Thyroid gland (tissue), 4 donors: ENCODE data around the gene ZNF687. TPM values are rescaled to one million over a fixed set of nuclear protein-coding genes. Genes with fewer than 3 reads are reported as not detected.
"Not testable (repeated sequence)": the region's sequence is repeated elsewhere in the genome, so short reads cannot be mapped to it uniquely, and the experiment has no call there.

Experiments used
- DNase-seq, 2 donors: peaks; one replicate each; pipeline ENCODE4 v3.0.0-alpha.2; 2019
- H3K27ac ChIP-seq, 3 donors: fragments of 200-600 bp; sonication (generic); 1 replicate in 2 of 3; 2 replicates in 1 of 3; pipeline ENCODE4 v1.5.1; 2016 to 2019; ENCODE audit warnings: mild to moderate bottlenecking in 1 of 3, moderate library complexity in 1 of 3
- H3K27me3 ChIP-seq: fragments of 200-600 bp; sonication (generic); one replicate; pipeline ENCODE4 v1.5.1; 2019
- H3K36me3 ChIP-seq, 2 donors: fragments of 200-600 bp; sonication (generic); one replicate each; pipeline ENCODE4 v1.5.1; 2016 to 2019
- H3K4me1 ChIP-seq, 2 donors: fragments of 200-600 bp; sonication (generic); one replicate each; pipeline ENCODE4 v1.5.1; 2017 to 2019
- H3K4me3 ChIP-seq, 3 donors: fragments of 200-600 bp; sonication (generic); replicated peaks in 1 of 3; 1 replicate in 2 of 3; 2 replicates in 1 of 3; pipeline ENCODE4 v1.5.1; 2016; ENCODE audit warnings: mild to moderate bottlenecking in 1 of 3
- H3K9me3 ChIP-seq: fragments of 200-600 bp; sonication (generic); one replicate; pipeline ENCODE4 v1.5.1; 2017
- CTCF ChIP-seq, 6 experiments: fragments of 200-600 bp in 3 of 6; fragments of 450-650 bp in 3 of 6; sonication (generic) in 3 of 6; IDR thresholded peaks; one replicate each; pipeline ENCODE4 v1.5.1; 2016 to 2019; ENCODE audit warnings: antibody characterized with exemption in 6 of 6, mild to moderate bottlenecking in 2 of 6, inconsistent platforms in 1 of 6, moderate library complexity in 1 of 6
- POLR2A ChIP-seq, 2 donors: fragments of 450-650 bp; IDR thresholded peaks; one replicate each; pipeline ENCODE4 v1.6.1; 2017; ENCODE audit warnings: antibody characterized with exemption in 2 of 2, mild to moderate bottlenecking in 2 of 2, moderate library complexity in 1 of 2
- WGBS, 2 donors: methylation state at CpG; one replicate each; pipeline ENCODE4 v1.1.5; 2017; 5-methylcytosine and 5-hydroxymethylcytosine counted together
- intact Hi-C: fragments of 100-400 bp; cut with DNase I; formaldehyde crosslinking; loops from one replicate; pipeline ENCODE4 v1.15.1; 2023
- total RNA-seq, 4 donors: library from RNA; depleted of rRNA; stranded (reverse); fragments of >200 nt; gene quantifications; one replicate each; pipeline ENCODE4 v1.2.3, GENCODE V29; 2016

The ZNF687 gene
- total RNA-seq, 4 donors from 2014 or later, result 24.2 to 38.0 (median 33.7) TPM

GRCh38 chr1:151266315-151266714 is 15.8 kb upstream of the ZNF687 start:
- intact Hi-C loops, result no loop called here
- no peak for TF ChIP-seq POLR2A (IDR thresholded peaks at IDR 0.05)
- no peak for TF ChIP-seq CTCF (IDR thresholded peaks at IDR 0.05)
- Histone ChIP-seq H3K4me1 (no peaks in the 10 kb centered on the region), H3K36me3 (peaks cover 34 to 52% of the 10 kb centered on the region in 2 donors), H3K27me3 (no peaks in the 10 kb centered on the region), H3K27ac (no peak overlapping the region), H3K4me3 (no peak overlapping the region), H3K9me3 (no peaks in the 10 kb centered on the region)
- no peak for DNase-seq
- WGBS, 2 donors, result 95 to 97% methylated on average over 3 of the region's 3 CpGs

- H3K4me1 ChIP-seq, result no peaks in the 10 kb centered on the region
- no peak overlapping the region for H3K27ac ChIP-seq
- H3K9me3 ChIP-seq, result no peaks in the 10 kb centered on the region
- no peak for DNase-seq
- H3K27me3 ChIP-seq, result no peaks in the 10 kb centered on the region
- H3K36me3 ChIP-seq, result peaks cover 34 to 52% of the 10 kb centered on the region in 2 donors
- WGBS, 2 donors, result 81 to 85% methylated on average over 8 of the region's 8 CpGs
- H3K4me3 ChIP-seq, result no peak overlapping the region
- no peak for TF ChIP-seq CTCF (IDR thresholded peaks at IDR 0.05)
- no peak for TF ChIP-seq POLR2A (IDR thresholded peaks at IDR 0.05)
- intact Hi-C loops, result no loop called here
Observed at GRCh38 chr1:151266821-151267220, 15.3 kb upstream of the ZNF687 start.

- intact Hi-C loops, result no loop called here
- Histone ChIP-seq H3K9me3 (no peaks in the 10 kb centered on the region), H3K27ac (no peak overlapping the region), H3K36me3 (peaks cover 34 to 43% of the 10 kb centered on the region in 2 donors), H3K4me1 (no peaks in the 10 kb centered on the region), H3K27me3 (no peaks in the 10 kb centered on the region), H3K4me3 (no peak overlapping the region)
- TF ChIP-seq CTCF (IDR thresholded peaks at IDR 0.05) (no peak), POLR2A (IDR thresholded peaks at IDR 0.05) (no peak)
- WGBS, 2 donors, result 83 to 84% methylated on average over 4 of the region's 4 CpGs
- no peak for DNase-seq
Observed at GRCh38 chr1:151267760-151268159, 14.3 kb upstream of the ZNF687 start.

GRCh38 chr1:151273924-151274466 is 8.1 kb upstream of the ZNF687 start:
- no peak overlapping the region for H3K27ac ChIP-seq
- no peaks in the 10 kb centered on the region for H3K36me3 ChIP-seq
- 75 to 81% methylated on average over 3 of the region's 3 CpGs for WGBS, 2 donors
- H3K4me1 ChIP-seq, result no peaks in the 10 kb centered on the region
- no peaks in the 10 kb centered on the region for H3K27me3 ChIP-seq
- no peak overlapping the region for H3K4me3 ChIP-seq
- intact Hi-C loops, result no loop called here
- no peaks in the 10 kb centered on the region for H3K9me3 ChIP-seq
- no peak for DNase-seq
- no peak for TF ChIP-seq CTCF (IDR thresholded peaks at IDR 0.05)
- no peak for TF ChIP-seq POLR2A (IDR thresholded peaks at IDR 0.05)

GRCh38 chr1:151275341-151275740 is 6.8 kb upstream of the ZNF687 start:
- H3K36me3 ChIP-seq, H3K4me1 ChIP-seq, H3K9me3 ChIP-seq, intact Hi-C loops, DNase-seq, H3K27ac ChIP-seq, H3K27me3 ChIP-seq, H3K4me3 ChIP-seq: not testable (repeated sequence)
- 87 to 90% methylated on average over 5 of the region's 5 CpGs for WGBS, 2 donors

- intact Hi-C loops, result no loop called here
Observed at GRCh38 chr1:151277249-151277648, 4.8 kb upstream of the ZNF687 start.

More at GRCh38 chr1:151277249-151277648, 4.8 kb upstream of the ZNF687 start:
- Histone ChIP-seq H3K4me3 (no peak overlapping the region), H3K36me3 (no peaks in the 10 kb centered on the region), H3K27me3 (no peaks in the 10 kb centered on the region), H3K4me1 (peaks cover 3 to 4% of the 10 kb centered on the region in 2 donors), H3K27ac (no peak overlapping the region), H3K9me3 (no peaks in the 10 kb centered on the region)
- DNase-seq, result no peak
- TF ChIP-seq POLR2A (IDR thresholded peaks at IDR 0.05) (no peak), CTCF (IDR thresholded peaks at IDR 0.05) (no peak)
- 73 to 75% methylated on average over 2 of the region's 2 CpGs for WGBS, 2 donors
